Astrocyte (in vitro differentiated cells and primary cell): Measurements from ENCODE around the gene LYPLA2.

Source experiments
- EZH2 ChIP-seq: IDR thresholded peaks from 2 replicates; pipeline ENCODE4 v1.6.1; 2012; ENCODE audit warnings: mild to moderate bottlenecking, low read length, inconsistent platforms; ENCODE audit not compliant: insufficient read depth
- TF ChIP-seq, protein P1 (sequence below): IDR thresholded peaks from 2 replicates; pipeline ENCODE4 v1.5.1; 2011; ENCODE audit warnings: low read depth, mild to moderate bottlenecking, inconsistent platforms, low read length, moderate library complexity; ENCODE audit not compliant: insufficient read depth

DNA sequence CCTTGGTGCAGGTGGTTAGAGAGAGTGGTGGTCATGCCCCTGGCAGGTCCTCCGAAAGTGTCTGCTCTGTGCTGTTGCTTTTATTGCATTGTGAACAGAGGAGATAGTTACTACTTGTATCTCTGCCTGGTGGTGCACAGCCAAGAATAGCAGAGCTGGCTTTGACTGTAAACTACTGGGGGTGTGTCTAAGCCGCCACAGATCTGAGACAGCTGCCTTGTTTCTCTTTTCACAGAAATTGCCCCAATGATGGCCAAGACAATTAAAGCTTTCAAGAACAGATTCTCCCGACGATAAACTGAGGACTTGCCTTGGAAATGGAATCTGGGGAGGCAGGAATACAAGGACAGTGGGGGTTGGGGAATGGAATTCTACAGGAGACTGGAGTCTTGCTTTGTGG is 31.7 kb upstream of the LYPLA2 start:
- TF ChIP-seq, protein P1, sequence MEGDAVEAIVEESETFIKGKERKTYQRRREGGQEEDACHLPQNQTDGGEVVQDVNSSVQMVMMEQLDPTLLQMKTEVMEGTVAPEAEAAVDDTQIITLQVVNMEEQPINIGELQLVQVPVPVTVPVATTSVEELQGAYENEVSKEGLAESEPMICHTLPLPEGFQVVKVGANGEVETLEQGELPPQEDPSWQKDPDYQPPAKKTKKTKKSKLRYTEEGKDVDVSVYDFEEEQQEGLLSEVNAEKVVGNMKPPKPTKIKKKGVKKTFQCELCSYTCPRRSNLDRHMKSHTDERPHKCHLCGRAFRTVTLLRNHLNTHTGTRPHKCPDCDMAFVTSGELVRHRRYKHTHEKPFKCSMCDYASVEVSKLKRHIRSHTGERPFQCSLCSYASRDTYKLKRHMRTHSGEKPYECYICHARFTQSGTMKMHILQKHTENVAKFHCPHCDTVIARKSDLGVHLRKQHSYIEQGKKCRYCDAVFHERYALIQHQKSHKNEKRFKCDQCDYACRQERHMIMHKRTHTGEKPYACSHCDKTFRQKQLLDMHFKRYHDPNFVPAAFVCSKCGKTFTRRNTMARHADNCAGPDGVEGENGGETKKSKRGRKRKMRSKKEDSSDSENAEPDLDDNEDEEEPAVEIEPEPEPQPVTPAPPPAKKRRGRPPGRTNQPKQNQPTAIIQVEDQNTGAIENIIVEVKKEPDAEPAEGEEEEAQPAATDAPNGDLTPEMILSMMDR = no peak
- no peak for TF ChIP-seq EZH2
